H1 (cell line): ENCODE data around the gene UPK2. TPM values are rescaled to one million over a fixed set of nuclear protein-coding genes. Genes with fewer than 3 reads are reported as not detected.

ENCODE experiments used
- CTCF ChIA-PET: fragments of 300-600 bp; sonication (Branson Sonifier 250); formaldehyde crosslinking; loops from one replicate; lab custom pipeline; 2021; ENCODE audit not compliant: partially characterized antibody; lab: Charles Lee
- POLR2A ChIA-PET: fragments of 300-600 bp; sonication (Branson Sonifier 250); formaldehyde crosslinking; loops from one replicate; lab custom pipeline; 2021; ENCODE audit warnings: inconsistent platforms; ENCODE audit not compliant: partially characterized antibody; lab: Charles Lee
- DNase-seq, 2 experiments: peaks; one replicate each; pipeline versions ENCODE4 v3.0.0 to v3.0.0-alpha.2; 2010 to 2022; ENCODE audit warnings: low spot score in 2 of 2, low read depth in 1 of 2, mixed read lengths in 1 of 2
- FAIRE-seq: peaks from 2 replicates; lab custom pipeline; 2011; peaks lifted over from hg19 to GRCh38; lab: Jason Lieb, UNC
- H2AFZ ChIP-seq: 2 replicates; pipeline ENCODE4 v1.8.1; 2012; ENCODE audit warnings: low read length, inconsistent platforms
- H2AK5ac ChIP-seq: 2 replicates; pipeline ENCODE4 v1.6.1; 2013; ENCODE audit warnings: low read depth, low read length
- H2BK120ac ChIP-seq: replicated peaks from 2 replicates; pipeline ENCODE3; 2013; ENCODE audit warnings: low read depth, low read length, inconsistent platforms
- H2BK12ac ChIP-seq: 2 replicates; pipeline ENCODE4 v1.6.1; 2013; ENCODE audit warnings: low read depth, low read length
- H2BK15ac ChIP-seq: 2 replicates; pipeline ENCODE4 v1.6.1; 2013; ENCODE audit warnings: low read length
- H2BK20ac ChIP-seq: 2 replicates; pipeline ENCODE4 v1.6.1; 2013; ENCODE audit warnings: low read length
- H2BK5ac ChIP-seq: 2 replicates; pipeline ENCODE4 v1.6.1; 2013; ENCODE audit warnings: low read depth, low read length
- H3K14ac ChIP-seq: 2 replicates; pipeline ENCODE4 v1.6.1; 2013; ENCODE audit warnings: inconsistent platforms; ENCODE audit not compliant: insufficient read length
- H3K18ac ChIP-seq: 2 replicates; pipeline ENCODE4 v1.6.1; 2013; ENCODE audit warnings: low read length; ENCODE audit errors: extremely low read depth
- H3K23ac ChIP-seq: 2 replicates; pipeline ENCODE4 v1.6.1; 2013; ENCODE audit warnings: inconsistent platforms; ENCODE audit not compliant: insufficient read length
- H3K23me2 ChIP-seq: 2 replicates; pipeline ENCODE4 v1.6.1; 2013; ENCODE audit warnings: low read depth, low read length
- H3K27ac ChIP-seq: 2 replicates; pipeline ENCODE4 v1.6.1; 2011; ENCODE audit warnings: low read depth, low read length, inconsistent platforms
- H3K27me3 ChIP-seq, 4 experiments: replicated peaks in 1 of 4; 1 replicate in 1 of 4; 2 replicates in 3 of 4; pipeline versions ENCODE4 v1.6.1 to v1.8.1; 2011 to 2013; ENCODE audit warnings: low read length in 3 of 4, mild to moderate bottlenecking in 3 of 4, inconsistent platforms in 2 of 4, mixed read lengths in 2 of 4, moderate library complexity in 1 of 4; ENCODE audit not compliant: control insufficient read depth in 3 of 4, insufficient read depth in 3 of 4; ENCODE audit errors: extremely low read depth in 1 of 4
- H3K36me3 ChIP-seq, 4 experiments: 2 replicates each; pipeline versions ENCODE4 v1.6.1 to v1.8.1; 2011 to 2013; ENCODE audit warnings: mild to moderate bottlenecking in 4 of 4, low read length in 3 of 4, moderate library complexity in 2 of 4, control low read depth in 1 of 4, inconsistent platforms in 1 of 4; ENCODE audit not compliant: insufficient read depth in 4 of 4, control insufficient read depth in 2 of 4
- H3K4ac ChIP-seq: replicated peaks from 2 replicates; pipeline ENCODE3; 2013; ENCODE audit warnings: low read length, low read depth, mixed read lengths, inconsistent platforms; ENCODE audit not compliant: insufficient read length
- H3K4me1 ChIP-seq, 4 experiments: replicated peaks in 1 of 4; 1 replicate in 1 of 4; 2 replicates in 3 of 4; pipeline versions ENCODE4 v1.6.1 to v1.8.1; 2011 to 2013; ENCODE audit warnings: low read length in 3 of 4, inconsistent platforms in 2 of 4, mixed read lengths in 1 of 4; ENCODE audit not compliant: insufficient read depth in 4 of 4, control insufficient read depth in 3 of 4
- H3K4me2 ChIP-seq, 2 experiments: 2 replicates each; pipeline versions ENCODE4 v1.6.1 to v1.8.1; 2011 to 2013; ENCODE audit warnings: low read depth in 2 of 2, low read length in 2 of 2, control low read depth in 1 of 2, inconsistent platforms in 1 of 2, mild to moderate bottlenecking in 1 of 2; ENCODE audit not compliant: insufficient read depth in 1 of 2
- H3K4me3 ChIP-seq, 4 experiments: fragments of 200-600, 300-600 bp in 1 of 4; sonication (generic), shearing (Covaris generic), sonication (Bioruptor Twin) in 1 of 4; 2 replicates each; pipeline versions ENCODE4 v1.5.1 to v1.8.1; 2011 to 2016; ENCODE audit warnings: low read length in 4 of 4, low read depth in 3 of 4, control low read depth in 2 of 4, inconsistent platforms in 2 of 4, mild to moderate bottlenecking in 2 of 4, mixed read lengths in 1 of 4, moderate library complexity in 1 of 4; ENCODE audit not compliant: insufficient read depth in 2 of 4; ENCODE audit errors: extremely low read depth in 1 of 4
- H3K56ac ChIP-seq: replicated peaks from 2 replicates; pipeline ENCODE3; 2013; ENCODE audit warnings: low read depth, mild to moderate bottlenecking, mixed read lengths, low read length, inconsistent platforms; ENCODE audit not compliant: insufficient read length
- H3K79me1 ChIP-seq: 2 replicates; pipeline ENCODE4 v1.6.1; 2013; ENCODE audit warnings: low read depth, low read length, control low read depth
- H3K79me2 ChIP-seq, 2 experiments: 2 replicates each; pipeline versions ENCODE4 v1.6.1 to v1.8.1; 2012 to 2013; ENCODE audit warnings: low read length in 2 of 2, mild to moderate bottlenecking in 2 of 2, inconsistent platforms in 1 of 2; ENCODE audit not compliant: insufficient read depth in 2 of 2, control insufficient read depth in 1 of 2
- H3K9ac ChIP-seq, 4 experiments: replicated peaks in 1 of 4; 1 replicate in 1 of 4; 2 replicates in 3 of 4; pipeline versions ENCODE4 v1.6.1 to v1.8.1; 2011 to 2013; ENCODE audit warnings: low read depth in 3 of 4, low read length in 3 of 4, control low read depth in 2 of 4, mild to moderate bottlenecking in 2 of 4, moderate library complexity in 2 of 4, inconsistent platforms in 1 of 4; ENCODE audit errors: extremely low read depth in 1 of 4
- H3K9me3 ChIP-seq, 2 experiments: 2 replicates each; pipeline versions ENCODE4 v1.6.1 to v1.8.1; 2012 to 2013; ENCODE audit warnings: mild to moderate bottlenecking in 2 of 2, moderate library complexity in 2 of 2, control low read depth in 1 of 2, inconsistent platforms in 1 of 2, low read depth in 1 of 2, low read length in 1 of 2, mixed read lengths in 1 of 2; ENCODE audit not compliant: insufficient read depth in 2 of 2
- H4K20me1 ChIP-seq, 2 experiments: replicated peaks in 1 of 2; 2 replicates each; pipeline versions ENCODE3 to v1.8.1; 2011 to 2013; ENCODE audit warnings: inconsistent platforms in 2 of 2, low read length in 2 of 2, mild to moderate bottlenecking in 1 of 2; ENCODE audit not compliant: insufficient read depth in 2 of 2, control insufficient read depth in 1 of 2
- H4K5ac ChIP-seq: 2 replicates; pipeline ENCODE4 v1.6.1; 2013; ENCODE audit warnings: low read length, low read depth, mixed read lengths, inconsistent platforms; ENCODE audit not compliant: insufficient read length
- H4K8ac ChIP-seq: 2 replicates; pipeline ENCODE4 v1.8.0; 2013; ENCODE audit warnings: mild to moderate bottlenecking, moderate library complexity, low read length, inconsistent platforms; ENCODE audit not compliant: insufficient read depth; ENCODE audit errors: extremely low read depth
- H4K91ac ChIP-seq: replicated peaks from 2 replicates; pipeline ENCODE3; 2013; ENCODE audit warnings: low read length, mixed read lengths, inconsistent platforms; ENCODE audit not compliant: insufficient read length
- CHD1 ChIP-seq: IDR thresholded peaks from 2 replicates; pipeline ENCODE4 v1.6.1; 2012; ENCODE audit warnings: low read depth, low read length, improper control_type of control experiment
- WGBS, 2 experiments: shearing (Covaris generic) in 1 of 2; methylation state at CpG; one replicate each; pipeline versions ENCODE4 v1.1.6 to v1.1.7; 2013 to 2015; ENCODE audit warnings: low lambda C conversion rate in 2 of 2, mixed read lengths in 2 of 2, inconsistent platforms in 1 of 2, low coverage in 1 of 2, missing lambda C conversion rate in 1 of 2; ENCODE audit not compliant: insufficient replicate concordance in 2 of 2, insufficient coverage in 1 of 2, insufficient read length in 1 of 2; ENCODE audit errors: extremely low coverage in 1 of 2, missing lambda C conversion rate in 1 of 2; 5-methylcytosine and 5-hydroxymethylcytosine counted together
- polyA plus RNA-seq, 7 experiments: library from polyadenylated mRNA; depleted of rRNA in 3 of 7; stranded (reverse) in 5 of 7; unstranded in 2 of 7; fragments of >200 nt in 5 of 7; fragments of 200-250 nt in 2 of 7; gene quantifications; 1 replicate in 5 of 7; 2 replicates in 1 of 7; 4 replicates in 1 of 7; pipeline versions ENCODE4 v1.2.1 to v1.2.3, GENCODE V29; 2011 to 2013; ENCODE audit warnings: missing spikeins in 2 of 7, mixed read lengths in 2 of 7
- total RNA-seq: library from RNA; stranded (reverse); fragmentation: NEBNext Ultra II Directional; extraction: Animal tissue kit (Norgen Biotek cat#: 25700); gene quantifications from 2 replicates; pipeline ENCODE4 v1.2.1, GENCODE V29; 2021

Gene UPK2
- total and polyA plus RNA-seq, 2 of the 8 experiments (the other 6 are each of a cell fraction or from before 2014, with no cell fraction given), result 0.76 TPM; not detected in 1

DNA sequence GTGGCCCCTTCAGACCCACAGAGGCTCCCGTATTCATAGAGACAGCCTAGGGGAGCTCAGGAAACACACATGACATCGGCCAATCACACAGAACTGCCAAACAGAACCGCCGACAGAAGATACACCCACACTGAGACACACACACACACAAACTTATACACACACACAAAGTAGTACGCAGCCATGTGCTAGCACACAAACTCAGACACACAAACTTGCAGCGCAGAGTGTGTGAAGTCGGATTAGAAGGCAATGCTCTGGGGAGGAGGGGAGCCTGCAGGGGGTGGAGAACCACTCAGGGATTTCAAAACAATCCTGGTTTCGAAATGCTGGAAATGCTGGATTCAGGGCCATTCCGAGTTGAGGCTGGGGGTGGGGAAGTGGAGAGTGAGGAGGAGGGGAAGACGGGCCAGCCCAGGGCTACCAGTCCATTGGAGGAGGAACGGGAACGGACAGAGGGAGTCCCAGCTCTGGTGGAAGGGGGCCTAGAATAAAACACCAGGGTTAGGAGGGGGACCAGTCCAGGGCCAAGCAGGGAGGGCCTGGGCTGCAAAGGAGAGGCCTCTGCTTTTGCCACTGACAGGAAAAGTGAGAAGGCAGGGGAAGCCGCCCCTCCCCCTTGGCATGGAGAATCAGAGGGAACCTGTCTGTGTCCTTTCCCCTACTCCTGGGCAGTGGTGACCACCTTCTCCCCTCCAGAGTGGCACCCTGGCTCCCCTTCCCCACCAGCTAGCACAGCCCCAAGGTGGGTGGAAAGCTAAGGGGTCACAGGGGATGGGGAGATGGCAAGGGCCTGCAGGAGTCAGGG, 34.8 kb upstream of the UPK2 start:
- H3K4ac ChIP-seq, result peak overlapping the region; percentile 91
- peak overlapping the region; percentile 91 for H2BK5ac ChIP-seq
- H4K91ac ChIP-seq, result peak overlapping the region; percentile 89
- POLR2A ChIA-PET, result interaction anchor here (0.6 to 2.1 kb wide), 7 partner anchors 24 to 223 kb away, joined by 3 to 12 read pairs (median 4); partner anchors contain the start of genes CENATAC and CXCR5
- H4K8ac ChIP-seq, result no peak overlapping the region; the same call in 1 of the 2 replicates
- H4K20me1 ChIP-seq, result peaks cover 13 to 25% of the 10 kb centered on the region in 2 experiments
- no peak overlapping the region for H3K23ac ChIP-seq
- H2BK15ac ChIP-seq, result peak overlapping the region; percentile 96
- H2BK120ac ChIP-seq, result peak overlapping the region; percentile 52
- H3K4me1 ChIP-seq, result peaks cover 32 to 83% (median 72%) of the 10 kb centered on the region in 4 experiments
- CTCF ChIA-PET, result interaction anchor here (1.8 to 2.5 kb wide), 2 partner anchors 26 to 232 kb away, joined by 6 to 8 read pairs; no protein-coding TSS in a partner anchor
- H3K4me3 ChIP-seq, result peak overlapping the region; percentile 10 to 93 (median 33)
- no peak overlapping the region for H3K14ac ChIP-seq
- no peak overlapping the region for H3K56ac ChIP-seq
- 23% methylated on average over 13 of the region's 13 CpGs; no CpG with 5 or more reads in 1 of the 2 experiments for WGBS, 2 experiments
- H4K5ac ChIP-seq, result peak overlapping the region; percentile 71
- FAIRE-seq (no peak), DNase-seq (peak in 1 of 2 experiments; percentile 79)
- peaks cover 24% of the 10 kb centered on the region for H3K79me1 ChIP-seq
- H3K27me3 ChIP-seq, result no peaks in the 10 kb centered on the region
- H2AFZ ChIP-seq, result no peak overlapping the region
- H3K79me2 ChIP-seq, result peaks cover 26 to 85% of the 10 kb centered on the region in 2 experiments
- H3K9me3 ChIP-seq, result no peaks in the 10 kb centered on the region
- peak overlapping the region; percentile 75 for H2AK5ac ChIP-seq
- H2BK12ac ChIP-seq, result peak overlapping the region; percentile 100
- peaks cover 14% of the 10 kb centered on the region for H3K23me2 ChIP-seq
- no peaks in the 10 kb centered on the region; a peak in 1 of 8 replicates for H3K36me3 ChIP-seq
- peak overlapping the region; percentile 70 to 99 for H3K4me2 ChIP-seq
- peak overlapping the region; percentile 94; the same call in 1 of the 2 replicates for H2BK20ac ChIP-seq
- H3K9ac ChIP-seq, result peak overlapping the region in 2 of 4 experiments; percentile 38 to 41; a peak in 4 of 7 replicates
- peak overlapping the region; percentile 98 for H3K18ac ChIP-seq
- peak overlapping the region; percentile 62; the same call in 1 of the 2 replicates for H3K27ac ChIP-seq
- TF ChIP-seq CHD1, result no peak
